GM18868 (cell line): ENCODE measurements around the gene NSRP1.
"Not testable (repeated sequence)": the region's sequence is repeated elsewhere in the genome, so short reads cannot be mapped to it uniquely, and the experiment has no call there.

Source experiments
- ATAC-seq: cut with Tn5 transposase; IDR thresholded peaks from one replicate; pipeline ENCODE4 v1.9.1; 2021; ENCODE audit warnings: mild to moderate bottlenecking, moderate library complexity; ENCODE audit not compliant: unreplicated experiment

NSRP1 gene

GRCh38 chr17:30174556-30174955 is 57.9 kb downstream of the NSRP1 start:
- no peak for ATAC-seq

GRCh38 chr17:30176855-30177254 is 60.2 kb downstream of the NSRP1 start:
- no peak for ATAC-seq

- ATAC-seq = no peak
Measured at GRCh38 chr17:30186761-30187160, 70.1 kb downstream of the NSRP1 start.

GRCh38 chr17:30187573-30187972 is 71.0 kb downstream of the NSRP1 start:
- ATAC-seq = no peak

GRCh38 chr17:30188211-30188939 is 71.8 kb downstream of the NSRP1 start:
- ATAC-seq = no peak

GRCh38 chr17:30191072-30191471 is 74.5 kb downstream of the NSRP1 start:
- no peak for ATAC-seq

GRCh38 chr17:30196504-30196903 is 79.9 kb downstream of the NSRP1 start:
- no peak for ATAC-seq

- ATAC-seq = no peak
Measured at GRCh38 chr17:30197416-30197815, 80.8 kb downstream of the NSRP1 start.

- no peak for ATAC-seq
Measured at GRCh38 chr17:30199600-30199999, 83.0 kb downstream of the NSRP1 start.

GRCh38 chr17:30200106-30200505 is 83.5 kb downstream of the NSRP1 start:
- no peak for ATAC-seq

- ATAC-seq = not testable (repeated sequence)
Measured at GRCh38 chr17:30200656-30201055, 84.0 kb downstream of the NSRP1 start.

- no peak for ATAC-seq
Measured at GRCh38 chr17:30203471-30203981, 86.9 kb downstream of the NSRP1 start.

GRCh38 chr17:30207655-30208054 is 91.0 kb downstream of the NSRP1 start:
- no peak for ATAC-seq

GRCh38 chr17:30208214-30208613 is 91.6 kb downstream of the NSRP1 start:
- ATAC-seq = no peak

- ATAC-seq = no peak
Measured at GRCh38 chr17:30209930-30210329, 93.3 kb downstream of the NSRP1 start.

GRCh38 chr17:30210366-30210765 is 93.8 kb downstream of the NSRP1 start:
- no peak for ATAC-seq

- no peak for ATAC-seq
Measured at GRCh38 chr17:30210901-30211300, 94.3 kb downstream of the NSRP1 start.

- ATAC-seq = no peak
Measured at GRCh38 chr17:30211371-30211770, 94.8 kb downstream of the NSRP1 start.

GRCh38 chr17:30212750-30213149 is 96.1 kb downstream of the NSRP1 start:
- peak; percentile 71 for ATAC-seq

- ATAC-seq = no peak
Measured at GRCh38 chr17:30217054-30217453, 100.4 kb downstream of the NSRP1 start.

GRCh38 chr17:30217746-30218245 is 101.2 kb downstream of the NSRP1 start:
- no peak for ATAC-seq

- ATAC-seq = no peak
Measured at GRCh38 chr17:30218799-30219198, 102.2 kb downstream of the NSRP1 start.

- no peak for ATAC-seq
Measured at GRCh38 chr17:30219315-30219714, 102.7 kb downstream of the NSRP1 start.
